IPS DF 19.7 (cell line): Measurements from ENCODE around the gene SRRM1.

ENCODE experiments used
- DNase-seq: peaks from one replicate; pipeline ENCODE4 v3.0.0-alpha.2; 2013; ENCODE audit warnings: low read depth, low spot score

The SRRM1 gene, protein sequence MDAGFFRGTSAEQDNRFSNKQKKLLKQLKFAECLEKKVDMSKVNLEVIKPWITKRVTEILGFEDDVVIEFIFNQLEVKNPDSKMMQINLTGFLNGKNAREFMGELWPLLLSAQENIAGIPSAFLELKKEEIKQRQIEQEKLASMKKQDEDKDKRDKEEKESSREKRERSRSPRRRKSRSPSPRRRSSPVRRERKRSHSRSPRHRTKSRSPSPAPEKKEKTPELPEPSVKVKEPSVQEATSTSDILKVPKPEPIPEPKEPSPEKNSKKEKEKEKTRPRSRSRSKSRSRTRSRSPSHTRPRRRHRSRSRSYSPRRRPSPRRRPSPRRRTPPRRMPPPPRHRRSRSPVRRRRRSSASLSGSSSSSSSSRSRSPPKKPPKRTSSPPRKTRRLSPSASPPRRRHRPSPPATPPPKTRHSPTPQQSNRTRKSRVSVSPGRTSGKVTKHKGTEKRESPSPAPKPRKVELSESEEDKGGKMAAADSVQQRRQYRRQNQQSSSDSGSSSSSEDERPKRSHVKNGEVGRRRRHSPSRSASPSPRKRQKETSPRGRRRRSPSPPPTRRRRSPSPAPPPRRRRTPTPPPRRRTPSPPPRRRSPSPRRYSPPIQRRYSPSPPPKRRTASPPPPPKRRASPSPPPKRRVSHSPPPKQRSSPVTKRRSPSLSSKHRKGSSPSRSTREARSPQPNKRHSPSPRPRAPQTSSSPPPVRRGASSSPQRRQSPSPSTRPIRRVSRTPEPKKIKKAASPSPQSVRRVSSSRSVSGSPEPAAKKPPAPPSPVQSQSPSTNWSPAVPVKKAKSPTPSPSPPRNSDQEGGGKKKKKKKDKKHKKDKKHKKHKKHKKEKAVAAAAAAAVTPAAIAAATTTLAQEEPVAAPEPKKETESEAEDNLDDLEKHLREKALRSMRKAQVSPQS

DNA sequence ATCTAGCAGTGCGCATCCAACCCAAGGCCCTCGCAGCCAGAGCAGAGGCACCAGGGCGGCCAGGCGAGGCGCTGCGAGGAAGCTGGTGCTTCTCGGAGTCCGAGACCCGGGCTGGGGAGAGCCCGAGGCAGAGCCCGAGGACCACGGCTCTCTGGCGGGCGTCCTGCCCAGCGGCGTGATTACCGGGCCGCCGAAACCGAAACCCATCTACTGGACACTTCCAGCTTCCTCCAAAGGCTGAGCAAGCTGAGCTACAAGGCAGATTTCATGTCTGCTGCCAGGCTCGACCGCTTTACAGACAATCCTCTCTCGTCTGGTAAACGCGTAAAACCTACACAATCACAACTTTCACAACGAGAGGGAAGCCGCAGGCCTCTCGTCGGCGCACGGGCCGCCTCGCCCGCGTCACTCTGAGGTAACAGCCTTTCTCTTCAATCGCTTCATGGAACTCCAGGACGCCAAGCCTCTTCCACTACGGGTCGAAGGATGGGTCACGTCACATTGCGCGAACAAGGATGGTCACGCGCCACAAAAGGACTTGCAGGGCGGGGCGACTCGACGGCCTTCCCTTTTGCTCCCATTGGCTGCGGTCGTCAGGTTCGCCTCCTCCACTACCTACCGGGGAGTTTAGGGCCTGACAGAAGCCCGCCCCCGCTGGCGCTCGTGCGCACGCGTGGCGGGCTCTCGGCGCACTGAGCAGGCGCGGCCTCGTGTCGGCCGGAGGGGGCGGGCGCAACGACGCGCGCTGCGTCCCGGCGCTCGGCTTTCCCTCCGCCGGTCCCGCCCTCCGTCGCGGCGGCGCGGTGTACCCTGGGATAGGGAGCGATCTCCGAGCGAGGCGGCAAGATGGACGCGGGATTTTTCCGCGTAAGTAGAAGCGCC, at the start of gene SRRM1:
Gene SRRM1, plus strand, starts transcription at position 822 of the 882 bp plus-strand sequence. Its CDS starts 25 bp downstream, at position 847.
- peak; percentile 97 for DNase-seq

- no peak for DNase-seq
Observed at GRCh38 chr1:24594328-24594598, 48.8 kb upstream of the SRRM1 start.

DNA sequence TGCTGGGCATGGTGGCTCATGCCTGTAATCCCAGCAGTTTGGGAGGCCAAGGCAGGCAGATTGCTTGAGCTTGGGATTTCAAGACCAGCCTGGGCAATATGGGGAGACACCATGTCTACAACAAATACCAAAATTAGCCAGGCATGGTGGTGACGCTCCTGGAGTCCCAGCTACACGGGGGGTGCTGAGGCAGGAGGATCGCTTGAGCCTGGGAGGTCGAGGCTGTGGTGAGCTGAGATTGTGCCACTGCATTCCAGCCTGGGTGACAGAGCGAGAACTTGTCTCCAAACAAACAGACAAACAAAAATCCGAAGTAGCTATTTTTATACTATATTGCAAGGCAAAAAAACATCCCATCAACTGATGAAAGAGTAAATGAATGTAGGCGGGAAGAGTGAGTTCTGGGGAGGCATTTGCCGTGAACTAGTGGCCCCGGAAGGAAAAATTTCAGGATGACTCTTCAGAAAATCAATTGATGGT, 46.7 kb upstream of the SRRM1 start:
- DNase-seq, result no peak

- DNase-seq, result no peak
Observed at GRCh38 chr1:24599265-24599664, 43.8 kb upstream of the SRRM1 start.

DNA sequence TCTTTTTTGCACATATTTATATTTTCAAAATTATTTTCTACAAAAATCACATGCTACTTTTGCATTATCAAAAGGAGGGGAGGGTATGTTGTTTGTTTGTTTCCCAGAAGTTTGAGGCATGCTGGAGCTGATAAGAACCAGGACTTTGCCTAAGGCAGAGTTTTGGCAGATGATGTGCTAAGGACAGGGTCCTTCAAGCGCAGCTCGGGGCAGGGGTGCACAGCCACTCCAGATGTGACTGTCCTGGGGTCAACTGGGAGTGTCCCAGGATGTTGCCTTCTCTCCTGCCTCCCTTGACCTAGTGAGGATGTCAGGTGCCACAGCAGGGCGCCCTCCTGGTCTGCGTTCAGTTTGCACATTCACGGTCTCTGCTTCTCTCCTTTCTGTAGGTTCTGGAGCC, 42.6 kb upstream of the SRRM1 start:
- no peak for DNase-seq

DNA sequence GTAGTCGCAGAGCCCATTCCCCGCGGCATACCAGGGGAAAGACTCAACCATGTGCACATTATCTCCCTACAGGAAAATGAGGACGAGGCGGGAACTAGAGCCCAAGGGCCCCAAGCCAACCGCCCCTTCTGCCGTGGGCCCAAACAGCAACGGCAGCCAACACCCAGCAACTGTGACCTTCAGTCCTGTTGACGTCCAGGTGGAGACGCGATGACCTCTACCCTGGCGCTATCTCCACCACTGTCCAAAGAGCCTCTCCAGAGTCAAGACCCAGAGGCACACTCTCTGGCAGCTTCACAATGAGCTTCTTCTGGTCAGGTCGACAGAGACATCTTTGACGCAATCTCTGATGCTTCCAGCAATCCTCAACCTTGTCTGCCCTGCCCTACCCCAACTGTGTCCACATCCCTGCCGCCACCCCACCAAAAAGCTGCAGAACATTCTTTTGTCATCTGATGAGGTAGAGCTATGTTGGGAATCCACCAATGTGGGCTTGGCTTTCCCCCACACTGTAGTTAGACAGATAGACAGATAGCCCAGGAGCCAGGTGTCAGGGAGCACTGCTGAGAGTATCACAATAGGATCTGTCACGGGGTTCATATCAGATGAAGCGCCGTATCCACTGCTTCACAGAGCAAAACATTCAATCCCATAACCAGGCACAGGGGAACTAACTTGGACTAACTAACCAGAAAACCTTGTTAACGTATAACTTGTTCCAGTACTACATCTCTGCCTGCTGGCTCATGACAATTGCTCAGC, 37.4 kb upstream of the SRRM1 start:
- DNase-seq, result no peak

- DNase-seq, result no peak
Observed at GRCh38 chr1:24606296-24606605, 36.9 kb upstream of the SRRM1 start.

DNA sequence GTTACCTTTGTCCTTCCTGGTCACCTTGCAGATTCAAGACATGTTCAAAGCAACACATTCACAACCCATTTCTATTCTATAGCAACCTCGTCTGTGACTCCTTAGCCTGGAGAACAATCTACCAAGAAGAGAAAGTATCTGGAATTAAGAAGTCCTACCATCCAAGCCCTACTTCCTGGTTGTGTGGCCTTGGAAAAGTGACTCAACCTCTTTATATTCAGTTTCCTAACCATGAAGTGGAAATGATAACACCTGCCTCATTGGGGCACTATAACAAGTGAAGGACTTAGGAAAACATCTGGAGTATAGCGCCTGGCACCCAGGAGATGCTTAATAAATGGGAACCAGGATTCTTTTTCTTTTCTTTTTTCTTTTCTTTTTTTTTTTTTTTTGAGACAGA, 36.5 kb upstream of the SRRM1 start:
- no peak for DNase-seq

- no peak for DNase-seq
Observed at GRCh38 chr1:24609949-24610517, 33.1 kb upstream of the SRRM1 start.

GRCh38 chr1:24619376-24619775, 23.7 kb upstream of the SRRM1 start:
- DNase-seq, result no peak

- DNase-seq, result no peak
Observed at GRCh38 chr1:24620678-24621077, 22.4 kb upstream of the SRRM1 start.

DNA sequence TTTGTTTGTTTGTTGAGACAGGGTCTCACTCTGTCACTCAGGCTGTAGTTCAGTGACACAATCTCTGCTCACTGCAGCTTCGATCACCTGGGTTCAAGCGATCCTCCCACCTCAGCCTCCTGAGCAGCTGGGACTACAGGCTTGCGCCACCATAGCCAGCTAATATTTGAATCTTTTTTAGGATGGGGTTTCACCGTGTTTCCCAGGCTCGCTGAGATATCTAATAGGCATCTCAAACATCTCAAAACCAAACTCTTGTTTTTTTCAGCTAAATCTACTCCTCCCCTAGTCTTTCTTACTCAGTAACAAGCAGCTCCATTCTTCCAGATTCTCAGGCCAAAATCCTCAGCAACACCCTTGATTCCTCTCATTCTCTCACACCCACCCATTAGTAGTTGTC, 22.0 kb upstream of the SRRM1 start:
- no peak for DNase-seq

DNA sequence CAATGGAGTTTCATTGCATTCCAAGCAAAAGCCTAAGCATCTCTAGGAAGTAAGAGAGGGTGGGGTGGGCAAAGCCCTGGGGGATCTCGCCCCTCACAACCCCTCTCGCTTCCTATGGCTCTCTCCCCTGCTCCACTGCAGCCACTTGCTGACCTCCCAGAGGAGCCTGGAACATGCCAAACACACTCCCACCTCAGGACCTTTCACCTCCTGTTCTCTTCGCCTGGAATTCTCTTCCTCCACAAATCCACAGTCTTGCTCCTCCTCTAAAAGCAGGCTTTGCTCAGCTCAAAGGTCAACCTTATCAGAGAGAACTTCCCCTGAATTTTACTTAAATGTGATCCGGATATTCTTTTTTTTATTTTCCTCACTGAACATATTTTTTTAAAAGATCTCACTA, 20.9 kb upstream of the SRRM1 start:
- DNase-seq, result no peak

DNA sequence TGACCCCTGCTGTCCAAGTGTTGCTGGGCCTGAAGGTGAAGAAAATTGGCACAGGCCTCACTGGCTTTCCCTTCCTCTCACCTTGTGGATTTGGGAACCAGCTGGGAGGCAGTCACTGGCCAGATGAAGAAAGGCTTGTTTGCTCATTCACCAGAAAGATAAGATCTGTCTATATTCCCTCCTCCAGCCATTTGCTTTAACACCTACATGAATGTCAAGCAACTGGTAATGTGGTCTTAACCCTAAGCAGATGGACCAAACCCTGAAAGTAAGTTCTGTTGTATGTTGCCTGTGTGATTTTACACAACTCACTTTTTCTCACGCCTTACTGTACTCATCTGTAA, 10.3 kb upstream of the SRRM1 start:
- DNase-seq, result no peak

DNA sequence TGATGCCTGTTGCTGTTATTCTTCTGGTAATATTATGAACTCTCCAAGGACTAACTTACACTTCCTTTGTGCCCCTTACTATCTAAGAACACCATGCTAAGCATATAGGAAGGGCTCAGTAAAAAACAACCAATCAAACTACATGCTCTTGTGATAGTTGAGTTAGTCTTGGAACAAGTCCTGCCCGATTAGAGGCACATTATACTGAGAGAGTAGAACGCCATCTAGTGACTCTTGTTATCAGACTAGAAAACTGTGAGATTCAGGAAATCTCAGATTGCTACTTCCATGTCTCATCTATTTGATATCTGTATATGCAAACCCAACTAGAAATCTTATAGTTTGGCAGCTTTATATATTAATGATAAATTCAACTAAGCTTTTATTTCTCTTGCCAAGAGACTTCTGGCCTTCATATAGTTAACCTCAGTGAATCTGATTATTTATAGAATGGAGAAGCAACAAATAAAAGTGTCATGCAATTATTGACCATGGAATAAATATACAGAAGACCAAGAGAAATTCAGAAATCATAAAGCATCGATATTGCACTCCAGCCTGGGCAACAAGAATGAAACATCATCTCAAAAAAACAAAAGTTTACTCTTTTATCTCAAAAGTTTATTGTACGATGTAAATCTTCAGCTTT, 7.8 kb upstream of the SRRM1 start:
- peak; percentile 47 for DNase-seq

DNA sequence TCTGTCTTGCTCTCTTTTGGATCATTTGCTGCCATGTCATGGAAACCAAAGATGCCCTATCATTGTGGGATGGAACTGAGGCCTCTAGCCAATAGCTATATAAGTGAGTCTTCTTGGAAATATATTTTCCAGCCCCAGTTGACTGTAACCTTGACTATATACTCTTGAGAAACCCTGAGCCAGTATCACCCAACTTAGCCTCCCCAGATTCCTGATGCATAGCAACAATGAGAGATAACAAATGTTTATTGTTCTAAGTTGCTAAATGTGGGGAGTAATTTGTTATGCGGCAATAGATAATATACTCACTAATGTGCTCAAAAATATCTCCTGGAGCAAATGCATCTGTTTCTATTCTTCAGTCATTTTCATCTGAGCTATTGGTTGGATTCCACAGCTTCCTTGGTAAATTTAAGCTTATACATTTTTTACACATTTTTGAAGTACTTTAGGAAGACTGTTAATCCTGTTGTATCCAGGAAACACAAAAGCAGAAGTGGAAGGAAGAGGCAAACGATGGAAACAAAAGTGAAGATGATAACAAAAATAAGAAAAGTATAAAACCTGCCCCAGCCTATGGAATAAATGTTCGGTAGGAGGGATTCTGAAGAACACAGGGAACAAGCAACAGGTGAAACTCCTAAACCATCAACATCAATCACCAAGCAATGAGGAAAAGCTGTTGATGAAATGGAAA, 6.3 kb upstream of the SRRM1 start:
- no peak for DNase-seq

DNA sequence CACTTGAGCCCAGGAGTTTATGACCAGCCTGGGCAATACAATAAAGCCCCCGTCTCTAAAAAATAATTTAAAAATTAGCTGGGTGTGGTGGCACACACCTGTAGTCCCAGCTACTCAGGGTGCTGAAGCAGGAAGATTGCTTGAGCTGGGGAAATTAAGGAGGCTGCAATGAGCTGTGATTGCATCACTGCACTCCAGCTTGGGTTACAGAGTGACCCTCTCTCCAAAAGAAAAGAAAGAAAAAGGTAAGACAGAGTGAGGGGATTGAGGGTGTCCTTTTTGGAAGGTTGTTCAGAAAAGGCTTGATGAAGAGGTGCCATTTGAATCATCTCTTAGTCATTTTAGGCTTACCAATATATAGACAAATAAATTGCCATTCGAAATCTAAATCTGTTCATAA, 4.0 kb upstream of the SRRM1 start:
- DNase-seq, result no peak

DNA sequence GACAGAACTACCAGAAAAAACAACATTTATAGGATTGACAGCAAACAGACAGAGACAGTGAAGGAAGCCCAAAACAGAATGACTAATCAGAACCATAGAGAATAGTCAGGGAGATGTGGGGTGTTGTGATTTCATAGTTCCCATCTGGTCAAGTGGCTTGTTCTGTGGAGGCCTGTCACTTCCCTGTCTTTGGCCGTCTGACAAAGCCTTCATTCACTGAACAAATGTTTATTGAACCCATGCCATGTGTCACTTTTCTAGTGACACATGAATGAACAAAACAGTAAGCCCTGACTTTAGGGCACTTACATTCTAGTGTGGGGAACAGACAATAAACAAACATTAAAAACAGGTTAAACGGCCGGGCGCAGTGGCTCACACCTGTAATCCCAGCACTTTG, 3.2 kb upstream of the SRRM1 start:
- DNase-seq, result no peak

DNA sequence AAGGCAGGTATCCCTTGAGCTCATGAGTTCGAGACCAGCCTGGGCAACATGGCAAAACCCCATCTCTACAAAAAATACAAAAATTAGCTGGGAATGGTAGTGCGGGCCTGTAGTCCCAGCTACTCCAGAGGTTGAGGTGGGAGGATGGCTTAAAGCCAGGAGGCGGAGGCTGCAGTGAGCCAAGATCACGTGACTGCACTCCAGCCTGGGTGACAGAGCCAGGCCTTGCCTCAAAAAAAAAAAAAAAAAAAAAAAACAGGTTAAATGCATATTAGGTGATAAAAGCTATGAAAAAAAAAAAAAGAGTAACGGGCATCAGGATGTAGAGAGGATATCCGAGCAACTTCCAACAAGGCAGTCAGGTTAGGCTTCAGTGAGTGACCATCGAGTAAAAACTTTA, 2.8 kb upstream of the SRRM1 start:
- no peak for DNase-seq

DNA sequence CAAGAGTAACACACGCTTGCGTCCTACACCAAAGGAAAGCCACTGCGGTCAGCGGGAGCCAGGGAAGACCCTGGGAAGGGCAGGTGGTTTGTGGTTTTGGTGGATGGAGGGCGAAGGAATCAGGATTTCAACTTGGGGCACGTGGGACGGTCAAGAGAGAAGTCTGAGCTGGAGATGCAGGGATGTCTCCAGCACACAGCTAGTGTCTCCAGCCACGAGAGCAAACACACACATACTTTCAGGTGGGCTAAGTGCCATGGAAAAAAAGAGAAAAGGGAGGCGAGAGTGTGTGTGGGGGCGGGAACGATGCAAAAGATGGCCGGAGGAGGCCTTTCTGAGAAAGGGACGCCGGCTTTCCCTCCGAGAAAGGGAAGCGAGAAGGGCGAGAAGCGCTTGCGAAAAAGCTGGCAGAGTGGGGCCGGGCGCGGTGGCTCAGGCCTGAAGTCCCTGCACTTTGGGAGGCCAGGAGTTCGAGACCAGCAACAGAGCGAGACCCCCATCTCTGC, 1.4 kb upstream of the SRRM1 start:
- DNase-seq, result no peak
